IMR-90 (cell line): ENCODE data around the gene GALNT17. TPM values are rescaled to one million over a fixed set of nuclear protein-coding genes. Genes with fewer than 3 reads are reported as not detected.

ENCODE experiments used
- ATAC-seq: fragments of 200-7000 bp; cut with Tn5 transposase; 2 replicates; pipeline ENCODE4 v1.9.1; 2020; ENCODE audit warnings: low read depth, mild to moderate bottlenecking, moderate library complexity
- BruUV-seq: library from RNA; stranded (reverse); fragments of 400-500 nt; replicated peaks from 2 replicates; lab custom pipeline; 2021; lab: Mats Ljungman, UMichigan
- CTCF ChIA-PET: fragments of 300-600 bp; formaldehyde crosslinking; extraction: SDS; loops from one replicate; lab custom pipeline; 2021; ENCODE audit warnings: antibody characterized with exemption; lab: Yijun Ruan, JAX
- POLR2A ChIA-PET: fragments of 300-600 bp; sonication (Branson Sonifier 250); formaldehyde crosslinking; loops from one replicate; lab custom pipeline; 2022; ENCODE audit warnings: antibody characterized with exemption; ENCODE audit not compliant: unreplicated experiment; lab: Charles Lee
- DNase-seq: peaks from one replicate; pipeline ENCODE4 v3.0.0; 2013
- H2AFZ ChIP-seq: replicated peaks from 2 replicates; pipeline ENCODE3; 2013; ENCODE audit warnings: low read length, mild to moderate bottlenecking; ENCODE audit not compliant: poor library complexity
- H2AK5ac ChIP-seq: 2 replicates; pipeline ENCODE4 v1.6.1; 2013; ENCODE audit warnings: low read depth, low read length, inconsistent platforms
- H2AK9ac ChIP-seq: replicated peaks from 2 replicates; pipeline ENCODE3; 2013; ENCODE audit warnings: mild to moderate bottlenecking, low read depth, low read length, moderate library complexity; ENCODE audit not compliant: poor library complexity
- H2BK120ac ChIP-seq: 2 replicates; pipeline ENCODE4 v1.6.1; 2013; ENCODE audit warnings: low read depth, low read length, inconsistent platforms
- H2BK15ac ChIP-seq: 3 replicates; pipeline ENCODE4 v1.6.1; 2013; ENCODE audit warnings: low read depth, low read length, inconsistent platforms
- H2BK20ac ChIP-seq: 2 replicates; pipeline ENCODE4 v1.6.1; 2013; ENCODE audit warnings: low read depth, mild to moderate bottlenecking, inconsistent platforms, low read length, moderate library complexity
- H2BK5ac ChIP-seq: 2 replicates; pipeline ENCODE4 v1.6.1; 2013; ENCODE audit warnings: mild to moderate bottlenecking, low read depth, low read length, inconsistent platforms; ENCODE audit not compliant: poor library complexity, severe bottlenecking
- H3K14ac ChIP-seq: replicated peaks from 2 replicates; pipeline ENCODE4 v1.6.1; 2013; ENCODE audit warnings: low read depth, low read length, inconsistent platforms
- H3K18ac ChIP-seq: 2 replicates; pipeline ENCODE4 v1.6.1; 2013; ENCODE audit warnings: low read depth, low read length, control low read depth
- H3K23ac ChIP-seq: 2 replicates; pipeline ENCODE4 v1.6.1; 2013; ENCODE audit warnings: low read depth, low read length, inconsistent platforms
- H3K27ac ChIP-seq: 2 replicates; pipeline ENCODE4 v1.5.1; 2013; ENCODE audit warnings: mild to moderate bottlenecking, control low read depth, low read length; ENCODE audit not compliant: insufficient read depth
- H3K27me3 ChIP-seq: 2 replicates; pipeline ENCODE4 v1.6.1; 2013; ENCODE audit warnings: low read length; ENCODE audit not compliant: control insufficient read depth, insufficient read depth
- H3K36me3 ChIP-seq: 2 replicates; pipeline ENCODE4 v1.6.1; 2013; ENCODE audit warnings: low read length, mixed read lengths; ENCODE audit not compliant: control insufficient read depth, insufficient read depth
- H3K4ac ChIP-seq: 2 replicates; pipeline ENCODE4 v1.6.1; 2013; ENCODE audit warnings: low read depth, low read length, inconsistent platforms
- H3K4me1 ChIP-seq: 2 replicates; pipeline ENCODE4 v1.6.1; 2013; ENCODE audit warnings: low read length, mixed read lengths; ENCODE audit not compliant: control insufficient read depth, insufficient read depth
- H3K4me2 ChIP-seq: 2 replicates; pipeline ENCODE4 v1.6.1; 2013; ENCODE audit warnings: low read depth, mild to moderate bottlenecking, control low read depth, low read length, moderate library complexity
- H3K4me3 ChIP-seq: 2 replicates; pipeline ENCODE4 v1.5.1; 2013; ENCODE audit warnings: low read depth, mild to moderate bottlenecking, control low read depth, low read length, moderate library complexity; ENCODE audit not compliant: insufficient read depth
- H3K56ac ChIP-seq: 2 replicates; pipeline ENCODE4 v1.6.1; 2013; ENCODE audit warnings: low read length, inconsistent platforms; ENCODE audit not compliant: insufficient read depth; ENCODE audit errors: extremely low read depth
- H3K79me1 ChIP-seq, 2 experiments: 2 replicates each; pipeline ENCODE4 v1.6.1; 2013; ENCODE audit warnings: low read length in 2 of 2, inconsistent platforms in 1 of 2, low read depth in 1 of 2
- H3K9ac ChIP-seq: 2 replicates; pipeline ENCODE4 v1.6.1; 2013; ENCODE audit warnings: low read depth, low read length, control low read depth
- H3K9me1 ChIP-seq: 2 replicates; pipeline ENCODE4 v1.6.1; 2013; ENCODE audit warnings: low read length, inconsistent platforms; ENCODE audit not compliant: insufficient read depth
- H3K9me3 ChIP-seq: 2 replicates; pipeline ENCODE4 v1.6.1; 2013; ENCODE audit warnings: low read length; ENCODE audit not compliant: control insufficient read depth, insufficient read depth
- H4K20me1 ChIP-seq: 2 replicates; pipeline ENCODE4 v1.6.1; 2013; ENCODE audit warnings: low read length, inconsistent platforms; ENCODE audit not compliant: insufficient read depth
- H4K5ac ChIP-seq: 2 replicates; pipeline ENCODE4 v1.6.1; 2013; ENCODE audit warnings: mild to moderate bottlenecking, low read depth, low read length, control low read depth
- H4K8ac ChIP-seq, 2 experiments: 2 replicates each; pipeline ENCODE4 v1.6.1; 2013; ENCODE audit warnings: low read depth in 2 of 2, low read length in 2 of 2, control low read depth in 1 of 2, inconsistent platforms in 1 of 2
- H4K91ac ChIP-seq: 2 replicates; pipeline ENCODE4 v1.6.1; 2013; ENCODE audit warnings: low read depth, low read length, inconsistent platforms; ENCODE audit not compliant: insufficient read depth
- CEBPB ChIP-seq: IDR thresholded peaks from 2 replicates; pipeline ENCODE4 v1.6.1; 2012; ENCODE audit warnings: low read depth, low read length, improper control_type of control experiment
- CHD1 ChIP-seq: IDR thresholded peaks from 2 replicates; pipeline ENCODE4 v1.6.1; 2012; ENCODE audit warnings: low read depth, low read length, improper control_type of control experiment
- MAFK ChIP-seq: IDR thresholded peaks from 2 replicates; pipeline ENCODE4 v1.6.1; 2012; ENCODE audit warnings: low read depth, low read length, improper control_type of control experiment
- MAZ ChIP-seq: IDR thresholded peaks from 2 replicates; pipeline ENCODE4 v1.6.1; 2012; ENCODE audit warnings: low read depth, mild to moderate bottlenecking, low read length, improper control_type of control experiment, moderate library complexity, borderline replicate concordance
- NFE2L2 ChIP-seq: fragments of 150-350 bp; IDR thresholded peaks from 2 replicates; pipeline ENCODE4 v1.6.1; 2016; ENCODE audit warnings: low read depth, mild to moderate bottlenecking, low read length
- POLR2A ChIP-seq: IDR thresholded peaks from 2 replicates; pipeline ENCODE4 v1.6.1; 2012; ENCODE audit warnings: mild to moderate bottlenecking, low read depth, low read length
- RFX5 ChIP-seq: IDR thresholded peaks from 2 replicates; pipeline ENCODE4 v1.8.0; 2012; ENCODE audit warnings: low read depth, mild to moderate bottlenecking, low read length, moderate library complexity
- USF2 ChIP-seq: fragments of 150-350 bp; IDR thresholded peaks from 2 replicates; pipeline ENCODE4 v1.6.1; 2017; ENCODE audit warnings: mild to moderate bottlenecking, antibody characterized with exemption, low read length, low read depth
- WGBS, 2 experiments: methylation state at CpG; one replicate each; pipeline versions ENCODE4 v1.1.5 to v1.1.7; 2013; ENCODE audit warnings: missing lambda C conversion rate in 2 of 2; ENCODE audit not compliant: insufficient read length in 1 of 2; ENCODE audit errors: extremely low coverage in 2 of 2; 5-methylcytosine and 5-hydroxymethylcytosine counted together
- dilution Hi-C: fragments of 300-500 bp; cut with HindIII; formaldehyde crosslinking; loops from one replicate; pipeline ENCODE4 v1.14.3; 2018; ENCODE audit warnings: low sequenced_read_pairs; ENCODE audit not compliant: unreplicated experiment
- in situ Hi-C: fragments of 300-500 bp; cut with MboI; formaldehyde crosslinking; loops from 3 replicates; pipeline ENCODE4 v1.14.3; 2019; ENCODE audit warnings: low sequenced_read_pairs, inconsistent platforms, mixed read lengths
- intact Hi-C: fragments of 100-400 bp; cut with micrococcal nuclease; formaldehyde crosslinking; loops from 2 replicates; pipeline ENCODE4 v1.10.0; 2022
- polyA plus RNA-seq, 3 experiments: library from polyadenylated mRNA; depleted of rRNA; stranded (reverse); fragments of >200 nt; gene quantifications; 2 replicates each; pipeline ENCODE4 v1.2.3, GENCODE V29; 2012; ENCODE audit warnings: low replicate concordance in 1 of 3
- total RNA-seq: library from RNA; depleted of rRNA; stranded (reverse); fragments of >200 nt; gene quantifications from 2 replicates; pipeline ENCODE4 v1.2.3, GENCODE V29; 2012
- TF ChIP-seq, protein P1 (sequence below): conservative IDR thresholded peaks from 2 replicates; pipeline ENCODE4 v1.5.1; 2012; ENCODE audit warnings: mild to moderate bottlenecking, low read depth, low read length, improper control_type of control experiment

The GALNT17 gene
- total and polyA plus RNA-seq, 2 of the 4 experiments (the other 2 are of a cell fraction), result not detected

DNA sequence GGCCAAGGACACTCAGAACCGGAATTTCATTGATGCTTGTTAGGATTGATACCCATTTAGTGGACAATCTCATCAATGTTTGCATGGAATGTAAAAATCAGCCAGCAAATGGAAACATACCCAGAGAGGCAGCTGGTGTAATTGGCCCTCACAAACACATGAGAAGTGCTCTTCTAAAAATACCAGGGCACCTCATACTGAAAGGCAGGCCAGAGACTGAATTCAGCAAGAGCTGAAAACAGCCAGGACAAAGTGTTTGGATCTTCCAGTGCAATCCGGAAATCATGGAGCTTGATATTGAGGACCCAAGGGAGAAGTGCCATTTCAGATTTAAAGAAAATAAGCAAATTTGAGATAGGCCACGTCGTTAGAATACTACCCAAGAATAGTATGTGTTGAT is 498.6 kb downstream of the GALNT17 start:
- Histone ChIP-seq H4K20me1 (no peaks in the 10 kb centered on the region), H3K14ac (no peak overlapping the region), H3K4me3 (no peak overlapping the region), H4K5ac (no peak overlapping the region), H4K91ac (no peak overlapping the region), H3K18ac (no peak overlapping the region), H3K79me1 (no peaks in the 10 kb centered on the region), H2BK120ac (no peak overlapping the region), H2AK5ac (no peak overlapping the region), H3K9me3 (peaks cover 14% of the 10 kb centered on the region), H2BK15ac (no peak overlapping the region), H2BK5ac (no peak overlapping the region), H3K27ac (no peak overlapping the region), H3K4me1 (no peaks in the 10 kb centered on the region), H2AK9ac (no peak overlapping the region), H3K23ac (no peak overlapping the region), H3K9me1 (no peaks in the 10 kb centered on the region), H3K27me3 (no peaks in the 10 kb centered on the region), H3K9ac (no peak overlapping the region), H2AFZ (no peak overlapping the region), H2BK20ac (no peak overlapping the region), H3K56ac (no peak overlapping the region), H3K4me2 (no peak overlapping the region), H4K8ac (no peak overlapping the region), H3K36me3 (no peaks in the 10 kb centered on the region), H3K4ac (no peak overlapping the region)
- no peak for TF ChIP-seq USF2
- TF ChIP-seq MAZ, result no peak
- TF ChIP-seq NFE2L2, result no peak
- TF ChIP-seq, protein P1, sequence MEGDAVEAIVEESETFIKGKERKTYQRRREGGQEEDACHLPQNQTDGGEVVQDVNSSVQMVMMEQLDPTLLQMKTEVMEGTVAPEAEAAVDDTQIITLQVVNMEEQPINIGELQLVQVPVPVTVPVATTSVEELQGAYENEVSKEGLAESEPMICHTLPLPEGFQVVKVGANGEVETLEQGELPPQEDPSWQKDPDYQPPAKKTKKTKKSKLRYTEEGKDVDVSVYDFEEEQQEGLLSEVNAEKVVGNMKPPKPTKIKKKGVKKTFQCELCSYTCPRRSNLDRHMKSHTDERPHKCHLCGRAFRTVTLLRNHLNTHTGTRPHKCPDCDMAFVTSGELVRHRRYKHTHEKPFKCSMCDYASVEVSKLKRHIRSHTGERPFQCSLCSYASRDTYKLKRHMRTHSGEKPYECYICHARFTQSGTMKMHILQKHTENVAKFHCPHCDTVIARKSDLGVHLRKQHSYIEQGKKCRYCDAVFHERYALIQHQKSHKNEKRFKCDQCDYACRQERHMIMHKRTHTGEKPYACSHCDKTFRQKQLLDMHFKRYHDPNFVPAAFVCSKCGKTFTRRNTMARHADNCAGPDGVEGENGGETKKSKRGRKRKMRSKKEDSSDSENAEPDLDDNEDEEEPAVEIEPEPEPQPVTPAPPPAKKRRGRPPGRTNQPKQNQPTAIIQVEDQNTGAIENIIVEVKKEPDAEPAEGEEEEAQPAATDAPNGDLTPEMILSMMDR, result no peak
- TF ChIP-seq CHD1, result no peak
- no peak for TF ChIP-seq CEBPB
- TF ChIP-seq RFX5, result no peak
- TF ChIP-seq POLR2A, result no peak
- no peak for TF ChIP-seq MAFK
- POLR2A ChIA-PET, result no interaction called here
- CTCF ChIA-PET, result no interaction called here
- dilution Hi-C loops (no loop called here), intact Hi-C loops (no loop called here), in situ Hi-C loops (no loop called here)
- ATAC-seq (no peak), DNase-seq (no peak)
- WGBS, 2 experiments, result 0% methylated on average over 1 of the region's 4 CpGs; no CpG with 5 or more reads in 1 of the 2 experiments
- no TSS peak for BruUV-seq
